Measurements from ENCODE around the gene TAOK3. TPM values are rescaled to one million over a fixed set of nuclear protein-coding genes. Genes with fewer than 3 reads are reported as not detected.

The TAOK3 gene
- total and polyA plus RNA-seq, 2 donors (not counting 1 experiment from before 2014, with no cell fraction given): 30.0 to 80.4 TPM

- no peak overlapping the region for H3K4me2 ChIP-seq (replicated peaks; ENCODE audit: low read depth, low read length, poor library complexity, severe bottlenecking)
- peaks cover 4% of the 10 kb centered on the region for H3K9me3 Mint-ChIP-seq (ENCODE audit: insufficient read depth)
- H3K27ac ChIP-seq (ENCODE audit: low read length in 2 of 2): no peak overlapping the region
- no peaks in the 10 kb centered on the region for H3K27me3 Mint-ChIP-seq
- H3K36me3 ChIP-seq (replicated peaks in 1 of 2; ENCODE audit: control extremely low read depth in 1 of 2, control insufficient read depth in 1 of 2, extremely low read depth in 1 of 2, insufficient read depth in 2 of 2, low read length in 1 of 2): peaks cover 3 to 6% of the 10 kb centered on the region in 2 experiments
- no peak overlapping the region for H3K9ac ChIP-seq (ENCODE audit: low read length)
- ChIA-PET CTCF (no interaction called here), POLR2A (no interaction called here)
- peaks cover 5 to 14% of the 10 kb centered on the region in 2 donors for H3K4me1 ChIP-seq (ENCODE audit: control insufficient read depth in 2 of 2, insufficient read depth in 2 of 2, low read length in 2 of 2)
- H3K9me3 ChIP-seq (ENCODE audit: control extremely low read depth in 1 of 3, control insufficient read depth in 2 of 3, insufficient read depth in 1 of 3, low read length in 2 of 3): no peaks in the 10 kb centered on the region
- intact Hi-C loops (cut with micrococcal nuclease): no loop called here
- peaks cover 28% of the 10 kb centered on the region for H3K4me1 Mint-ChIP-seq
- no peak for TF ChIP-seq EZH2 (IDR thresholded peaks at IDR 0.05; ENCODE audit: borderline replicate concordance, insufficient read depth, low read depth, low read length, poor library complexity, severe bottlenecking)
- TF ChIP-seq, protein P1, sequence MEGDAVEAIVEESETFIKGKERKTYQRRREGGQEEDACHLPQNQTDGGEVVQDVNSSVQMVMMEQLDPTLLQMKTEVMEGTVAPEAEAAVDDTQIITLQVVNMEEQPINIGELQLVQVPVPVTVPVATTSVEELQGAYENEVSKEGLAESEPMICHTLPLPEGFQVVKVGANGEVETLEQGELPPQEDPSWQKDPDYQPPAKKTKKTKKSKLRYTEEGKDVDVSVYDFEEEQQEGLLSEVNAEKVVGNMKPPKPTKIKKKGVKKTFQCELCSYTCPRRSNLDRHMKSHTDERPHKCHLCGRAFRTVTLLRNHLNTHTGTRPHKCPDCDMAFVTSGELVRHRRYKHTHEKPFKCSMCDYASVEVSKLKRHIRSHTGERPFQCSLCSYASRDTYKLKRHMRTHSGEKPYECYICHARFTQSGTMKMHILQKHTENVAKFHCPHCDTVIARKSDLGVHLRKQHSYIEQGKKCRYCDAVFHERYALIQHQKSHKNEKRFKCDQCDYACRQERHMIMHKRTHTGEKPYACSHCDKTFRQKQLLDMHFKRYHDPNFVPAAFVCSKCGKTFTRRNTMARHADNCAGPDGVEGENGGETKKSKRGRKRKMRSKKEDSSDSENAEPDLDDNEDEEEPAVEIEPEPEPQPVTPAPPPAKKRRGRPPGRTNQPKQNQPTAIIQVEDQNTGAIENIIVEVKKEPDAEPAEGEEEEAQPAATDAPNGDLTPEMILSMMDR (IDR thresholded peaks at IDR 0.05): no peak
- H2AFZ ChIP-seq (ENCODE audit: insufficient read depth, low read depth, low read length, poor library complexity, severe bottlenecking): no peak overlapping the region
- no peak for DNase-seq
- no peaks in the 10 kb centered on the region for H3K27me3 ChIP-seq (replicated peaks in 1 of 4; ENCODE audit: control extremely low read depth in 1 of 4, control insufficient read depth in 3 of 4, insufficient read depth in 4 of 4, low read length in 3 of 4)
- no peak overlapping the region for H3K4me3 ChIP-seq (ENCODE audit: control extremely low read depth in 1 of 5, extremely low read depth in 1 of 5, insufficient read depth in 1 of 5, low read depth in 2 of 5, low read length in 4 of 5)
- peaks cover 86% of the 10 kb centered on the region for H3K79me2 ChIP-seq (ENCODE audit: control insufficient read depth, insufficient read depth, low read length)
- ATAC-seq (ENCODE audit: low read depth): no peak
- no CpG with 5 or more reads among the region's 1 CpG for WGBS (ENCODE audit: insufficient coverage)
- H3K4me3 Mint-ChIP-seq: no peak overlapping the region
- H4K20me1 ChIP-seq (ENCODE audit: control insufficient read depth, insufficient read depth, low read length, poor library complexity, severe bottlenecking): peaks cover 13% of the 10 kb centered on the region
- no peak overlapping the region for H3K27ac Mint-ChIP-seq
Measured at GRCh38 chr12:118317729-118318128, 55.0 kb downstream of the TAOK3 start.

- ChIA-PET POLR2A (no interaction called here), CTCF (interaction anchor here (0.9 kb wide), 1 partner anchor 16 kb away, joined by 3 read pairs; no protein-coding TSS in a partner anchor)
- no peak overlapping the region for H2AFZ ChIP-seq (ENCODE audit: insufficient read depth, low read depth, low read length, poor library complexity, severe bottlenecking)
- peaks cover 3 to 6% of the 10 kb centered on the region in 2 experiments for H3K36me3 ChIP-seq (replicated peaks in 1 of 2; ENCODE audit: control extremely low read depth in 1 of 2, control insufficient read depth in 1 of 2, extremely low read depth in 1 of 2, insufficient read depth in 2 of 2, low read length in 1 of 2)
- H3K4me2 ChIP-seq (replicated peaks; ENCODE audit: low read depth, low read length, poor library complexity, severe bottlenecking): no peak overlapping the region
- no peak overlapping the region for H3K4me3 Mint-ChIP-seq
- H3K27me3 Mint-ChIP-seq: no peaks in the 10 kb centered on the region
- peaks cover 86% of the 10 kb centered on the region for H3K79me2 ChIP-seq (ENCODE audit: control insufficient read depth, insufficient read depth, low read length)
- H3K9me3 Mint-ChIP-seq (ENCODE audit: insufficient read depth): peaks cover 4% of the 10 kb centered on the region
- no peak overlapping the region for H3K27ac Mint-ChIP-seq
- H3K9me3 ChIP-seq (ENCODE audit: control extremely low read depth in 1 of 3, control insufficient read depth in 2 of 3, insufficient read depth in 1 of 3, low read length in 2 of 3): no peaks in the 10 kb centered on the region
- intact Hi-C loops (cut with micrococcal nuclease): loop anchor here (1.0 kb wide), 1 partner anchor 9 kb away; no protein-coding TSS in a partner anchor
- no peak overlapping the region for H3K9ac ChIP-seq (ENCODE audit: low read length)
- ATAC-seq (ENCODE audit: low read depth) (no peak), DNase-seq (no peak)
- H3K27me3 ChIP-seq (replicated peaks in 1 of 4; ENCODE audit: control extremely low read depth in 1 of 4, control insufficient read depth in 3 of 4, insufficient read depth in 4 of 4, low read length in 3 of 4): no peaks in the 10 kb centered on the region
- TF ChIP-seq, protein P1 (IDR thresholded peaks at IDR 0.05): no peak
- TF ChIP-seq EZH2 (IDR thresholded peaks at IDR 0.05; ENCODE audit: borderline replicate concordance, insufficient read depth, low read depth, low read length, poor library complexity, severe bottlenecking): no peak
- H3K4me3 ChIP-seq (ENCODE audit: control extremely low read depth in 1 of 5, extremely low read depth in 1 of 5, insufficient read depth in 1 of 5, low read depth in 2 of 5, low read length in 4 of 5): no peak overlapping the region
- H4K20me1 ChIP-seq (ENCODE audit: control insufficient read depth, insufficient read depth, low read length, poor library complexity, severe bottlenecking): peaks cover 14% of the 10 kb centered on the region
- no peak overlapping the region for H3K27ac ChIP-seq (ENCODE audit: low read length in 2 of 2)
- H3K4me1 ChIP-seq (ENCODE audit: control insufficient read depth in 2 of 2, insufficient read depth in 2 of 2, low read length in 2 of 2): peaks cover 5 to 17% of the 10 kb centered on the region in 2 donors
- peaks cover 35% of the 10 kb centered on the region for H3K4me1 Mint-ChIP-seq
Measured at GRCh38 chr12:118315821-118316220, 56.9 kb downstream of the TAOK3 start.

Data from B cell (primary cell).